Heart right ventricle (tissue), 16 donors: ENCODE measurements around the gene AARS1. TPM values are rescaled to one million over a fixed set of nuclear protein-coding genes. Genes with fewer than 3 reads are reported as not detected.
"Not testable (repeated sequence)": the region's sequence is repeated elsewhere in the genome, so short reads cannot be mapped to it uniquely, and the experiment has no call there.

Experiments used
- ATAC-seq, 8 donors: fragments of 200-7000 bp; cut with Tn5 transposase; one replicate each; pipeline ENCODE4 v1.9.1; 2020; ENCODE audit warnings: mild to moderate bottlenecking in 8 of 8, moderate library complexity in 8 of 8, moderate number of reproducible peaks in 1 of 8
- DNase-seq, 2 donors: peaks; one replicate each; pipeline ENCODE4 v3.0.0-alpha.2; 2020
- H3K27ac ChIP-seq, 10 donors: fragments of 200-600 bp; sonication (generic) in 2 of 10; one replicate each; pipeline versions ENCODE4 v1.5.0 to v1.8.0; 2020 to 2022; ENCODE audit warnings: mild to moderate bottlenecking in 3 of 10
- H3K27me3 ChIP-seq, 7 donors: fragments of 200-600 bp; one replicate each; pipeline ENCODE4 v1.8.0; 2021 to 2022; ENCODE audit warnings: mild to moderate bottlenecking in 2 of 7
- H3K36me3 ChIP-seq, 9 donors: fragments of 200-600 bp; sonication (generic) in 1 of 9; one replicate each; pipeline versions ENCODE4 v1.5.0 to v1.8.0; 2020 to 2022; ENCODE audit warnings: mild to moderate bottlenecking in 2 of 9
- H3K4me1 ChIP-seq, 9 donors: fragments of 200-600 bp; sonication (generic) in 1 of 9; one replicate each; pipeline versions ENCODE4 v1.5.0 to v1.8.0; 2020 to 2022; ENCODE audit warnings: mild to moderate bottlenecking in 4 of 9
- H3K4me3 ChIP-seq, 10 donors: fragments of 200-600 bp; sonication (generic) in 2 of 10; one replicate each; pipeline versions ENCODE4 v1.5.0 to v1.8.0; 2020 to 2022; ENCODE audit warnings: mild to moderate bottlenecking in 7 of 10, moderate library complexity in 2 of 10
- H3K9me3 ChIP-seq, 11 donors: fragments of 200-600 bp in 10 of 11; sonication (generic) in 2 of 11; one replicate each; pipeline versions ENCODE4 v1.5.0 to v1.8.0; 2013 to 2022; ENCODE audit warnings: mild to moderate bottlenecking in 2 of 11, control low read depth in 1 of 11, moderate library complexity in 1 of 11
- CTCF ChIP-seq, 9 donors: fragments of 200-600 bp; sonication (generic) in 2 of 9; IDR thresholded peaks; one replicate each; pipeline versions ENCODE4 v1.5.0 to v1.8.0; 2021 to 2022; ENCODE audit warnings: antibody characterized with exemption in 9 of 9, mild to moderate bottlenecking in 5 of 9, moderate library complexity in 1 of 9
- WGBS, 2 donors: extraction: QIAGEN DNeasy Blood & Tissue Kit; methylation state at CpG; one replicate each; pipeline ENCODE4 v1.1.7; 2013; ENCODE audit warnings: inconsistent platforms in 1 of 2; 5-methylcytosine and 5-hydroxymethylcytosine counted together
- intact Hi-C, 10 donors: fragments of 100-400 bp; cut with DNase I; formaldehyde crosslinking; loops; one replicate each; pipeline versions ENCODE4 v1.11.1 to v1.14.2; 2022
- polyA plus RNA-seq, 2 donors: library from polyadenylated mRNA; stranded (reverse); fragments of 200-250 nt; gene quantifications; one replicate each; pipeline ENCODE4 v1.2.3, GENCODE V29; 2013
- total RNA-seq, 10 donors: library from RNA; stranded (reverse); fragmentation: NEBNext Ultra II Directional in 3 of 10; extraction: Animal tissue kit (Norgen Biotek cat#: 25700) in 3 of 10; gene quantifications; one replicate each; pipeline versions ENCODE4 v1.2.1 to v1.2.4, GENCODE V29; 2021 to 2023
- donor health status: Arrhythmogenic right ventricular cardiomyopathy.
- donor health status: ischemic (EF 13 %, LVEDD 7.1; RV severe dilation, severe dysfunction).
- donor health status: healthy with polysubstance abuse.
- donor health status: DM: no; HTN: yes; CAD: no.
- donor health status: DM: no; HTN: no; CAD: no.
- donor health status: ischemic (EF 25% LVEDD 6.9; RV normal size, moderate dysfunction).
- donor health status: ischemic (EF 25% LVEDD 5.7; RV mildly dilated, moderate dysfunction).
- donor health status: healthy.
- donor health status: DM: yes; HTN: yes; CAD: no.
- donor health status: Ischemic cardiomyopathy.
- donor health status: ischemic (EF 35%, LVEDD 5.7; RV mildly dilated, moderate dysfunction).
- donor health status: nonischemic (EF 11% LVEDD 7.7; RV severe dilation, severe dysfunction).
- donor health status: DM: yes; HTN: yes; CAD: no.
- donor health status: PGD.
- donor health status: ischemic (EF 29% LVEDD 5.4; RV normal size, mild dysfunction).
- donor health status: nonischemic (EF 23%, LVEDD 6.1; RV moderate dilation, normal function).

AARS1 gene
- total and polyA plus RNA-seq, 12 donors = 20.6 to 73.1 (median 59.4) TPM

- Histone ChIP-seq H3K9me3 (no peaks in the 10 kb centered on the region), H3K27me3 (no peaks in the 10 kb centered on the region), H3K4me3 (no peak overlapping the region), H3K4me1 (no peaks in the 10 kb centered on the region), H3K36me3 (peaks cover 8 to 100% (median 94%) of the 10 kb centered on the region in 9 donors), H3K27ac (no peak overlapping the region)
- WGBS, 2 donors = 50% methylated on average over 6 of the region's 6 CpGs
- DNase-seq (no peak), ATAC-seq (peak in 1 of 8 donors; percentile 46)
- intact Hi-C loops = loop anchor here in 2 of 10 donors (10.0 kb wide), 2 partner anchors 103 to 113 kb away; no protein-coding TSS in a partner anchor
- TF ChIP-seq CTCF (IDR thresholded peaks at IDR 0.05) = peak; percentile 39 to 73 (median 64)
These were observed 21.8 kb downstream of the AARS1 start for GRCh38 chr16:70267516-70267915.

- ATAC-seq, H3K4me3 ChIP-seq, H3K27ac ChIP-seq, DNase-seq, H3K4me1 ChIP-seq, H3K27me3 ChIP-seq, H3K9me3 ChIP-seq: not testable (repeated sequence)
- 97% methylated on average over 5 of the region's 6 CpGs for WGBS, 2 donors
- intact Hi-C loops = loop anchor here in 5 of 10 donors (10.0 kb wide), 2 partner anchors 95 to 105 kb away; no protein-coding TSS in a partner anchor
- peaks cover 6 to 100% (median 96%) of the 10 kb centered on the region in 9 donors for H3K36me3 ChIP-seq
These were observed 29.4 kb downstream of the AARS1 start for GRCh38 chr16:70259903-70260302.

GRCh38 chr16:70258946-70259345, 30.4 kb downstream of the AARS1 start:
- Histone ChIP-seq H3K36me3 (peaks cover 6 to 100% (median 91%) of the 10 kb centered on the region in 9 donors), H3K4me1 (peaks cover 0 to 6% (median 3%) of the 10 kb centered on the region in 9 donors), H3K27ac (no peak overlapping the region), H3K4me3 (no peak overlapping the region), H3K27me3 (no peaks in the 10 kb centered on the region), H3K9me3 (no peaks in the 10 kb centered on the region)
- no peak for TF ChIP-seq CTCF (IDR thresholded peaks at IDR 0.05)
- WGBS, 2 donors = 95 to 96% methylated on average over 10 of the region's 10 CpGs
- intact Hi-C loops = loop anchor here in 3 of 10 donors (10.0 kb wide), 2 partner anchors 94 to 104 kb away; no protein-coding TSS in a partner anchor
- ATAC-seq (no peak), DNase-seq (no peak)

GRCh38 chr16:70258065-70258464, 31.2 kb downstream of the AARS1 start:
- intact Hi-C loops = loop anchor here in 3 of 10 donors (10.0 kb wide), 2 partner anchors 93 to 103 kb away; no protein-coding TSS in a partner anchor
- WGBS, 2 donors = 89 to 94% methylated on average over 14 of the region's 14 CpGs
- DNase-seq (no peak), ATAC-seq (no peak)
- no peak for TF ChIP-seq CTCF (IDR thresholded peaks at IDR 0.05)
- Histone ChIP-seq H3K36me3 (peaks cover 6 to 100% (median 90%) of the 10 kb centered on the region in 9 donors), H3K4me1 (peaks cover 0 to 6% (median 3%) of the 10 kb centered on the region in 9 donors), H3K9me3 (no peaks in the 10 kb centered on the region), H3K4me3 (no peak overlapping the region), H3K27ac (peak overlapping the region in 1 of 10 donors; percentile 36), H3K27me3 (no peaks in the 10 kb centered on the region)

- DNase-seq (no peak), ATAC-seq (no peak)
- Histone ChIP-seq H3K27me3 (no peaks in the 10 kb centered on the region), H3K4me3 (no peak overlapping the region), H3K27ac (peak overlapping the region in 3 of 10 donors; percentile 1 to 36 (median 10)), H3K4me1 (peaks cover 0 to 6% (median 3%) of the 10 kb centered on the region in 9 donors), H3K9me3 (no peaks in the 10 kb centered on the region), H3K36me3 (peaks cover 6 to 100% (median 90%) of the 10 kb centered on the region in 9 donors)
- no peak for TF ChIP-seq CTCF (IDR thresholded peaks at IDR 0.05)
- 41 to 50% methylated on average over 4 of the region's 4 CpGs for WGBS, 2 donors
- intact Hi-C loops = loop anchor here in 3 of 10 donors (10.0 kb wide), 2 partner anchors 93 to 103 kb away; no protein-coding TSS in a partner anchor
These were observed 31.9 kb downstream of the AARS1 start for GRCh38 chr16:70257391-70257790.
